Epithelial cell of esophagus (primary cell): ENCODE results near the gene DTX4.
A peak's percentile ranks its signal among the peaks of the same experiment; 100 is the strongest.

ENCODE experiments used
- DNase-seq: peaks from one replicate; pipeline ENCODE4 v3.0.0; 2010; ENCODE audit warnings: low read depth
- H3K4me3 ChIP-seq: 2 replicates; pipeline ENCODE4 v1.5.1; 2011; ENCODE audit warnings: mild to moderate bottlenecking, low read length, control low read depth
- CTCF ChIP-seq: IDR thresholded peaks from 2 replicates; pipeline ENCODE4 v1.5.1; 2011; ENCODE audit warnings: low read depth, mild to moderate bottlenecking, low read length, control low read depth, inconsistent platforms; ENCODE audit not compliant: insufficient read depth; ENCODE audit errors: missing control alignments

Gene DTX4

DNA sequence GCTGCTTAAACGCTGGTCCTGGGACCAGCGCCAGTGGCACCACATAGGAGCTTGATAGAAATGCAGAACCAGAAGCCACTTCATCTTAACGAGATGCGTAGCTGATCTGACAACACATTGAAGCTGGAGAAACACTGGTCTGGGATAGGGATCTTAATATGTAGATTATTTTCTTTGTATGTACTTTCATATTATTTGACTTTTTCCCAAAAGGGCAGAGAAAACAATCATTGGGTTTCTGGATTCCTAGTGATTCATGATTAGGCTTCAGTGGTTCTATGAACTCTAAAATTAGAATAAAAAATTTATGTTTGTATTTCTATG lies 28.5 kb downstream of the DTX4 start:
- DNase-seq, result no peak
- no peak overlapping the region for H3K4me3 ChIP-seq
- no peak for TF ChIP-seq CTCF

GRCh38 chr11:59201353-59201752 lies 29.4 kb downstream of the DTX4 start:
- DNase-seq, result peak; percentile 29
- H3K4me3 ChIP-seq, result no peak overlapping the region
- peak; percentile 50 for TF ChIP-seq CTCF

DNA sequence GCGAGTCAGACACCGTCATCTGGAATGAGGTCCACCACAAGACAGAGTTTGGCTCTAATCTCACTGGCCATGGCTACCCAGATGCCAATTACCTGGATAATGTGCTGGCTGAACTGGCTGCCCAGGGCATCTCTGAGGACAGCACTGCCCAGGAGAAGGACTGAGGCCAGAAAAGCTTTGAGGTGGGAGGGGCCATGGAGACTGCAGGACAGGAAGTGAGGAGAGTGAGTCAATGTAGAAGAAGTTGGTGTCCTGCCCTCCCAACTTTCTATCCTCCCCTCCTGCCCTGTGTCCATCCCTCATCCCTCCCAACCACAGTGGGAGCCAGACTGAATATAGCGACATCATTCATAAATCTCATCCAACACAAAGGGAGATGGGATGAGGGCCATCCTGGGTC lies 32.8 kb downstream of the DTX4 start:
- no peak for DNase-seq
- TF ChIP-seq CTCF, result no peak

GRCh38 chr11:59205648-59206047 lies 33.7 kb downstream of the DTX4 start:
- H3K4me3 ChIP-seq, result no peak overlapping the region
- DNase-seq, result no peak
- TF ChIP-seq CTCF, result no peak

More for the DNA sequence above, 32.8 kb downstream of the DTX4 start:
- no peak overlapping the region for H3K4me3 ChIP-seq

DNA sequence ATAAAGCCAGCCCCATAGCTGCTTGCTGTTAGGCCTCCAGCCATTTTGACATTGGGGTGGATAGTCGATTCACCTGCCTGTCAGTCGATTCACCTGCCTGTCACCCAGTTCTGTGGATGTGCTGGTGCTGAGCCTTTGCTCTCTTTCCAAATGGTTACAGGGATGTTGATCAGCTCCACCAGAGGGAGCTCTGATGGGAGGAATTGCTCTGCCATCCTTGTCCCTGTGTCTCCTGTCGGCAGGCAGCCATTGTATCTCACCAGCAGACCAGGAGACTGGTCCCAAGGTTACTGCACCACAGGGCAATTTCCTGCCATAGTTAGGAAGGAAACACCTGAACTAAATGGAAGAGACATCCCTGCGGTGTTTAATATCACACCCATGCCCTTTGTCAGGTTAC lies 34.7 kb downstream of the DTX4 start:
- DNase-seq, result peak; percentile 62
- H3K4me3 ChIP-seq, result no peak overlapping the region

DNA sequence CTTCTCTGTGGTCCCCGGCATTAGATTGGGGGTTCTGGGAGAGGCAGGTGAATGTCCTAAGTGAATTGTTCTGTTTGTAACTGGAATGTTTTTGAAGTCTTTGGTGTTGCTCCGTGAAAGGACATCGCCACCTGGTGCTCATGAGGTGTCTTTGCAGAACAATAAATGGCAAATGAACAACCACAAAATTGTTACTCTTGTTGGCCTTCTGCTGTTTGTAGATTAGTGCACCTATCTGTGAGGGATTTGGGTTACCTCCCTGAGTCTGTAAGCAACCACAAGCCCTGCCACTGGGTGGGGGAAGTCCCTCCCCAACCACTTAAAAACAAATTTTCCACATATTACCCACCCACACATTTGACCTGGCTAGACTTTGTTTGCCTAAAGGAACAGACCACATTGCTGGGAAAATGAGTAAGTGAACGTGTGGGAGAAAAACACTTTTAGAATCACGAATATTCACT lies 36.1 kb downstream of the DTX4 start:
- peak; percentile 65 for DNase-seq

More for the DNA sequence above, 34.7 kb downstream of the DTX4 start:
- TF ChIP-seq CTCF, result peak; percentile 74

More for the DNA sequence above, 36.1 kb downstream of the DTX4 start:
- TF ChIP-seq CTCF, result peak; percentile 82
- H3K4me3 ChIP-seq, result no peak overlapping the region
